ENCODE results near the gene KDM4C. TPM values are rescaled to one million over a fixed set of nuclear protein-coding genes. Genes with fewer than 3 reads are reported as not detected.
"Not testable (repeated sequence)": the region's sequence is repeated elsewhere in the genome, so short reads cannot be mapped to it uniquely, and the experiment has no call there.

The KDM4C gene
- total RNA-seq, 2 experiments from 2014 or later: 49.4 to 50.0 TPM

DNA sequence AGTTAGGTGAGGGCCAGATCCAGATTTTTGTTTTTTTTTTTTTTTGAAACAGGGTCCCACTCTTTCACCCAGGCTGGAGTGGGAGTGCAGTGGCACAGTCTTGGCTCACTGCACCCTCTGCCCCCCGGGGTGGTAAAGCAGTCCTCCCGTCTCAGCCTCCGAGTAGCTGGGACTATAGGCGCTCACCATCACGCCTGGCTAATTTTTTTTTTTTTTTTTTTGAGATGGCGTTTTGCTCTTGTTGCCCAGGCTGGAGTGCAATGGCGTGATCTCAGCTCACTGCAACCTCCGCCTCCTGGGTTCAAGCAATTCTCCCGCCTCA is 31.2 kb downstream of the KDM4C start:
- CTCF ChIA-PET: interaction anchor here (0.7 kb wide), 2 partner anchors 66 to 595 kb away, joined by 3 to 5 read pairs; no protein-coding TSS in a partner anchor

DNA sequence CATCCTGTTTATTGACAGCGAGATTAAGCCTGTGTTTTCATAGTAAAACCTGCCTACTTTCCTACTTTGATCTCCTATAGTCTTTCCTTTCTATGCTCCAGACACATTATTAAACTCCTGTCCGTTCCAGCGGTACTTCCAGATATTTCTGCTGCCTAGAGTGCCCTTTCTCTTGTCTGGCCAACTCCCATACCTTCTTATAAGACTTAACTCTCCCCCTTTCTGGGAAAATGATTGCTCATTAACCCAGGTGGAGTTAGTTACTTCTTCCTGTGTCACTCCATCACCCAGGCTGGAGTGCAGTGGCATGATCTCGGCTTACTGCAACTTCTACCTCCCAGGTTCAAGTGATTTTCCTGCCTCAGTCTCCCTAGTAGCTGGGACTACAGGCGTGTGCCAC is 33.1 kb downstream of the KDM4C start:
- no peak for DNase-seq
- no peak overlapping the region for H3K27ac Mint-ChIP-seq
- CTCF ChIA-PET: no interaction called here
- peaks cover 3% of the 10 kb centered on the region for H3K9me3 Mint-ChIP-seq
- peaks cover 26% of the 10 kb centered on the region for H3K36me3 Mint-ChIP-seq (ENCODE audit: low read depth)
- POLR2A ChIA-PET: no interaction called here
- no peak overlapping the region for H3K4me3 Mint-ChIP-seq
- H3K4me1 Mint-ChIP-seq: peaks cover 9% of the 10 kb centered on the region
- H3K27me3 Mint-ChIP-seq: no peaks in the 10 kb centered on the region

More for the DNA sequence above, 31.2 kb downstream of the KDM4C start:
- H3K4me1 Mint-ChIP-seq, H3K9me3 Mint-ChIP-seq, POLR2A ChIA-PET, H3K27ac Mint-ChIP-seq, DNase-seq, H3K4me3 Mint-ChIP-seq, H3K27me3 Mint-ChIP-seq: not testable (repeated sequence)
- peaks cover 16% of the 10 kb centered on the region for H3K36me3 Mint-ChIP-seq (ENCODE audit: low read depth)

DNA sequence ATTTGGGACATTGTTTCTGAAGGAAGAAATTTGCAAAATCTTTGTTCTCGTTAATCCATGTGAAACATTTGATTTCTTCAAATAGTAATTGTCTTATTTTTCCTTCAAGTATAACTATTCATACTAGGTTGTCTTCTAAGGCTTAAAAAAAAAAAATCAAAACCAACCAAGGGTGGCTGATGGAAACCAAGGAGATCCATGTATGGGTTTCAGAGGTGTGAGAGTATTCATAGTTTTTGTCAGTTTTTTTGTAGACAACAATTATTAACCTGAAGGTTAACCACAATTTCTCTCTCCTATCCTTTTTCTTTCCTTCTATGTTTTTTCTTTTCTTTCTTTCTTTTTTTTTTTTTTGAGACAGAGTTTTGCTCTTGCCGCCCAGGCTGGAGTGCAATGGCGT is 35.4 kb downstream of the KDM4C start:
- no peaks in the 10 kb centered on the region for H3K27me3 Mint-ChIP-seq
- H3K4me3 Mint-ChIP-seq: no peak overlapping the region
- H3K9me3 Mint-ChIP-seq: peaks cover 5% of the 10 kb centered on the region
- ChIA-PET CTCF (no interaction called here), POLR2A (no interaction called here)
- peaks cover 6% of the 10 kb centered on the region for H3K4me1 Mint-ChIP-seq
- H3K36me3 Mint-ChIP-seq (ENCODE audit: low read depth): peaks cover 41% of the 10 kb centered on the region
- no peak for DNase-seq
- no peak overlapping the region for H3K27ac Mint-ChIP-seq

DNA sequence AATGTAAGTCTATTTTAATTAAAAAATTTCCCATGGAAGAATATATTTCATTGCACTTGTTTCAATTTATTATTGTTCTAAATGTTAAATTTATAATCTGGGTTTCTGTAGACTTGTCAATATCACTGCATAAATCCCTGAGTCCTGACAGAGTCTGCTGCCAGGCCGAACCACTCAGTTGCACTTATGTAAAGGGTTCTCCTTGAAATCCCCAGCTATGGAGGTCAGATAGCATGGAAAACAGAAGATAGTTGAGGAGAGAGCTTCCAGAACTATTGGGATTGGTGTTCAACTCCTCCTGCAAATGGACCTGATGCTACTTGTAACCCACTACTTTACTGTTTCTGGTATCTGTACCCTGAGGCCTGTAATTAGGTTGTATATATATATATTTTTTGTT is 37.2 kb downstream of the KDM4C start:
- POLR2A ChIA-PET: no interaction called here
- Mint-ChIP-seq H3K27me3 (no peaks in the 10 kb centered on the region), H3K27ac (no peak overlapping the region), H3K4me3 (no peak overlapping the region), H3K4me1 (peaks cover 3% of the 10 kb centered on the region), H3K9me3 (peaks cover 5% of the 10 kb centered on the region), H3K36me3 (ENCODE audit: low read depth) (peaks cover 47% of the 10 kb centered on the region)
- CTCF ChIA-PET: no interaction called here
- no peak for DNase-seq

DNA sequence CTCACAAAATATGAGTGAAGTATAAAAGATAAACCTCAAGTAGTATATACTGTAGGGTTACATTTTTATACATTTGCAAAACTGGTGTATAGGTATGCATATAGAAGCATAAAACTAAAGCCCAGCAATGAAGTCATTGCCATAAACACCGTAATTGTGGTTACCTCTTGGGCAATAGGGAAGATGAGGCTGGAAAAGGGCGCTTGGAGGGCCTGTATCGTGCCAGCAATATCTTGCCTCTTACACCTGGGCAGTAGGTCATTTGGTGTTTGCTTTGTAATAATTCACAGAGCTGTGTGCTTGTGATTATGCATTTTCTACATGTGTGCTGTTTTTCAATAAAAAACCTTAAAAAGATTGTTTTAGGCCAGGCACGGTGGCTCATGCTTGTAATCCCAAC is 45.2 kb downstream of the KDM4C start:
- Mint-ChIP-seq H3K4me1 (no peaks in the 10 kb centered on the region), H3K36me3 (ENCODE audit: low read depth) (peaks cover 27% of the 10 kb centered on the region), H3K27me3 (no peaks in the 10 kb centered on the region), H3K9me3 (no peaks in the 10 kb centered on the region), H3K27ac (no peak overlapping the region), H3K4me3 (no peak overlapping the region)
- no peak for DNase-seq
- CTCF ChIA-PET: no interaction called here
- POLR2A ChIA-PET: no interaction called here

DNA sequence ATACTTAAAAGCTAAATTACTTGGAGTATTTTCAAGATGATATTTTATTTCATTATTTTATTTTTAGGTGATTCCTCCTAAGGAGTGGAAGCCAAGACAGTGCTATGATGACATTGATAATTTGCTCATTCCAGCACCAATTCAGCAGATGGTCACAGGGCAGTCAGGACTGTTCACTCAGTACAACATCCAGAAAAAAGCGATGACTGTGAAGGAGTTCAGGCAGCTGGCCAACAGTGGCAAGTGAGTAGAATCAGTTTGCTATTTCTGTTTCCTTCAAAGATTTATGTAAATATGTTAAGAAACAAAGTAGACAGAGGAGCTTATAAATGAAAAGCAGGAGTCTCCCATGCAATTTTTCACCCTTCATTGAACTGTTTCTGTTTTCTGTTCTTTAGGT is 47.8 kb downstream of the KDM4C start:
- no peak for DNase-seq
- peaks cover 16% of the 10 kb centered on the region for H3K36me3 Mint-ChIP-seq (ENCODE audit: low read depth)

DNA sequence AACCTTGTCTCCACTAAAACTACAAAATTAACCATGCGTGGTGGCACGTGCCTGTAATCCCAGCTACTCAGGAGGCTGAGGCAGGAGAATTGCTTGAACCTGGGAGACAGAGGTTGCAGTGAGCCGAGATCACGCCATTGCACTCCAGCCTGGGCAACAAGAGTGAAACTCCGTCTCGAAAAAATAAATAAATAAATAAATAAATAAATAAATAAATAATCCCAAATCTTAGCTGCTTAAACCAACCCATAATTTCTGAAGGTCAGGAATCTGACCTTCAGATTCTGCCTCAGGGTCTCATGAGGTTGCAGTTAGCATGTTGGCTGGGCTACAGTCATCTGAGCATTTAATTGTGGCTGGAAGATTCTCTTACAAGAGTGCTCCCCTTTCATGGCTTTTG is 48.5 kb downstream of the KDM4C start:
- not testable (repeated sequence) for H3K27ac Mint-ChIP-seq

More for the DNA sequence above, 47.8 kb downstream of the KDM4C start:
- Mint-ChIP-seq H3K4me3 (no peak overlapping the region), H3K9me3 (no peaks in the 10 kb centered on the region), H3K27ac (no peak overlapping the region), H3K4me1 (no peaks in the 10 kb centered on the region), H3K27me3 (no peaks in the 10 kb centered on the region)
- CTCF ChIA-PET: no interaction called here
- POLR2A ChIA-PET: no interaction called here

DNA sequence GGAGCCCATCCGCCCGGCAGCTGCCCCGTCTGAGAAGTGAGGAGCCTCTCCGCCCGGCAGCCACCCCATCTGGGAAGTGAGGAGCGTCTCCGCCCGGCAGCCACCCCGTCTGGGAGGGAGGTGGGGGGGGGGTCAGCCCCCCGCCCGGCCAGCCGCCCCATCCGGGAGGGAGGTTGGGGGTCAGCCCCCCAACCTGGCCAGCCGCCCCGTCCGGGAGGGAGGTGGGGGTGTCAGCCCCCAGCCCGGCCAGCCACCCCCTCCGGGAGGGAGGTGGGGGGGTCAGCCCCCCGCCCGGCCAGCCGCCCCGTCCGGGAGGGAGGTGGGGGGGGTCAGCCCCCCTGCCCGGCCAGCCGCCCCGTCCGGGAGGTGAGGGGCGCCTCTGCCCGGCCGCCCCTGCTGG is 49.9 kb downstream of the KDM4C start:
- H3K27ac Mint-ChIP-seq, CTCF ChIA-PET, H3K4me1 Mint-ChIP-seq, H3K9me3 Mint-ChIP-seq, H3K27me3 Mint-ChIP-seq, DNase-seq, H3K4me3 Mint-ChIP-seq, POLR2A ChIA-PET: not testable (repeated sequence)
- peaks cover 16% of the 10 kb centered on the region for H3K36me3 Mint-ChIP-seq (ENCODE audit: low read depth)

More for the DNA sequence above, 48.5 kb downstream of the KDM4C start:
- H3K4me3 Mint-ChIP-seq, H3K4me1 Mint-ChIP-seq, H3K9me3 Mint-ChIP-seq, CTCF ChIA-PET, H3K27me3 Mint-ChIP-seq, DNase-seq, POLR2A ChIA-PET: not testable (repeated sequence)
- H3K36me3 Mint-ChIP-seq (ENCODE audit: low read depth): peaks cover 16% of the 10 kb centered on the region

DNA sequence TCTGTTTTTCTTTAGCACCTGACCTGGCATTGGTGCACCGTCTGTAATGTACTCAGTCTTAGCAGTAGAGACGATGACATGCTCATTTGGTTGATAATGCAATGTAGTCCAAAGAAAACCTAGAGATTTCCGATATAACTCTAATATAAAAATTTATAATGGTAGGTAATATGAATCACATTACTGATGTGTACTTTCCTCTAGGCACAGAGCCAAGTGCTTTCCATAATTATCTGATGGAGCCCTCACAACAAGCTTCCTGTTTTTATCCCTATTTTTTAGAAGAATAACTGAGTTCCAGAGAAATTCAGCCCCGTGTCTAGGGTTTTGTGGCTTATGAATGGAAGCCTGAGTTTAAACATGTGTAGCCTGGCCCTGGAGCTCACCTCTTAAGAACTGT is 53.7 kb downstream of the KDM4C start:
- Mint-ChIP-seq H3K27ac (no peak overlapping the region), H3K27me3 (no peaks in the 10 kb centered on the region), H3K4me1 (no peaks in the 10 kb centered on the region), H3K4me3 (no peak overlapping the region), H3K9me3 (no peaks in the 10 kb centered on the region), H3K36me3 (ENCODE audit: low read depth) (peaks cover 9% of the 10 kb centered on the region)
- CTCF ChIA-PET: interaction anchor here (0.8 kb wide), 1 partner anchor 16 kb away, joined by 3 read pairs; no protein-coding TSS in a partner anchor
- POLR2A ChIA-PET: no interaction called here
- DNase-seq: no peak

DNA sequence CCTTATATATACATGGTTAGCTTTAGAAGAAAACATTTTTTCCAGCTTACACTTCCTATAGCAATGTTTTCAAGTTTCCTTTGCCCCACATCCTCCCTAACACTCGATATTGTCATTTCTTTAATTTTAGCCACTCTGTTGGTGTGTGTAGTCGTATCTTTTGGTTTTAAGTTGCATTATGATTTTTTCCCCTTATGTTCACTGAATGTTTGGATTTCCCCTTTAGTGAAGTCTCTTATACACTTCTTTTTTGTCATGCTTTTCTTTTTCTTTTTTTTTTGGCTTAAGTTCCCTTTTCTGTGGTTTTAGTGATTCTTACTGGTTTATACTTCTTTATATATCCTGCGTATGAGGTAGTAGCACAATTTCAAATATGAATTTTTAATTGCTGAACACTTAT is 58.8 kb downstream of the KDM4C start:
- Mint-ChIP-seq H3K27ac (no peak overlapping the region), H3K27me3 (no peaks in the 10 kb centered on the region), H3K9me3 (peaks cover 3% of the 10 kb centered on the region), H3K4me1 (peaks cover 6% of the 10 kb centered on the region), H3K36me3 (ENCODE audit: low read depth) (peaks cover 42% of the 10 kb centered on the region), H3K4me3 (no peak overlapping the region)
- DNase-seq: no peak
- POLR2A ChIA-PET: no interaction called here
- CTCF ChIA-PET: interaction anchor here (3.6 kb wide), 1 partner anchor 10 kb away, joined by 22 read pairs; no protein-coding TSS in a partner anchor

DNA sequence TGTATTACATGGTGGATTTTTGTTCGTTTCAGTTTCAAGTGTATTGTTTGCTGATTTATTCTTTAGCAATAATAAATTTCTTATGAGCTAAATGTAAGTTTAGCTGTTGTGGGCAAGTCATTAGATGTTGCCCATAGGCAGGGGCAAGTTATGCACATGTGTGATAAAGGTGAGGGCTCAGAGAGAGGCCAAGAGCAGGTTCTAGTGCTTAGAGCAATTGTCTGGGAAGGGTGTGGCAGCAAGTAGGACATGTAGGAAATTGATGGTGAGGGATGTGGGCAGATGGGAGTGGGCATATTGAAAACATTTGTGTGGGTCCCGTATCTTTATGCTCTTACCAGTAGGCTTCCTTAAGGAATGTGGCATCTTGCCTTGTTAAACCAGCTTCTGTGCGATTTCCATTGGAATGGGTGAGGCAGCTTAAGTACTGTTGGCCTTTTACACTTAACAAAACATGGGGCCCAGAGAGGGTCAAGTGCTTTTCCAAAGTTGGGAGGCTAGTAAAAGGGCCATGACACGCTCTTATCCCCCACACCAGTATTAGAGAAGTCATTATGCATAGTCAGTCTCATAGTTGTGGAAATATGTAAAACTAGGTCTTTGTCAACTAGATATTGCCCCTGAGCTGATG is 60.6 kb downstream of the KDM4C start:
- Mint-ChIP-seq H3K36me3 (ENCODE audit: low read depth) (peaks cover 43% of the 10 kb centered on the region), H3K9me3 (peaks cover 3% of the 10 kb centered on the region), H3K27me3 (no peaks in the 10 kb centered on the region), H3K4me3 (no peak overlapping the region), H3K27ac (no peak overlapping the region), H3K4me1 (peaks cover 6% of the 10 kb centered on the region)
- ChIA-PET POLR2A (no interaction called here), CTCF (interaction anchor here (0.7 to 3.6 kb wide), 2 partner anchors 9 to 325 kb away, joined by 4 to 22 read pairs; no protein-coding TSS in a partner anchor)
- no peak for DNase-seq

DNA sequence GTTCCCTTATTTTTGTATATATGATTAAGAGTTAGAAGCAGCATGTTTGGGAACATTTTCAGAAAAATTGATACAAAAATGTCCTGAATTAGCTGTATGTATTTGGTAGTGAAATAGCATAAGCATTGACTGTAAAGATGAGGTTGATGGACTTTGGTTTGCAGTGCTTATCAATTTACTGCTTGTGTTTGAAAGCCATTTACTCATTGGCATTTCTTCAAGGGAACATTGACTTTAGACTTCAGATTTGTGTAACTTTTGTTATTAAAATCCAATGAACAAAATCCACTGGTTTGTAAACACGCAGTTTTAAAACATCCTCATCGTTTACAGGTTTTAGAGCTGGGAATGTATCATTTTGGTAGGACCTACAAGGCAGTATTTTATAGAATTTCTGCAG is 61.3 kb downstream of the KDM4C start:
- H3K27ac Mint-ChIP-seq: no peak overlapping the region
- peaks cover 3% of the 10 kb centered on the region for H3K9me3 Mint-ChIP-seq
- H3K4me1 Mint-ChIP-seq: peaks cover 6% of the 10 kb centered on the region
- POLR2A ChIA-PET: no interaction called here
- H3K27me3 Mint-ChIP-seq: no peaks in the 10 kb centered on the region
- H3K36me3 Mint-ChIP-seq (ENCODE audit: low read depth): peaks cover 50% of the 10 kb centered on the region
- DNase-seq: no peak
- no peak overlapping the region for H3K4me3 Mint-ChIP-seq
- CTCF ChIA-PET: interaction anchor here (3.6 kb wide), 1 partner anchor 8 kb away, joined by 22 read pairs; no protein-coding TSS in a partner anchor

DNA sequence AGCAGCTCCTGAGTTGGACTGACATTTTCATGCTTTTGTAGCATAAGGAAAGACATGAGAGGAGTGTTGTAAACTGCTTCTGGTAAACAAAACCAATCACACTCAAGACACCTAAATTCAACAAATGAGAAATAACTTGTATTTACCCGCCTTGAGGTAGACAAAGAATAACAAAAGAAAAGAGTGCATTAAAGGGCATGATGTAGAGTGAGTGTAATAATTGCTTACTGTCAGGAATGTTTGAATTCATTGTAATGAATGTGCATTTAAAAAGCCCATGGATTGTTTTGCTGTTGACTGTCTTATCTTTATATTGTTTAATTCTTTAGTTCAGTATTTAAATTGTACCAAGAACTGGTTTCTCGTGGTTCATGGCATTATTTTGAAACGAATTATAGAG is 61.8 kb downstream of the KDM4C start:
- peaks cover 49% of the 10 kb centered on the region for H3K36me3 Mint-ChIP-seq (ENCODE audit: low read depth)
- POLR2A ChIA-PET: no interaction called here
- CTCF ChIA-PET: no interaction called here
- H3K27ac Mint-ChIP-seq: no peak overlapping the region
- no peak overlapping the region for H3K4me3 Mint-ChIP-seq
- no peak for DNase-seq
- peaks cover 3% of the 10 kb centered on the region for H3K9me3 Mint-ChIP-seq
- peaks cover 6% of the 10 kb centered on the region for H3K4me1 Mint-ChIP-seq
- H3K27me3 Mint-ChIP-seq: no peaks in the 10 kb centered on the region

DNA sequence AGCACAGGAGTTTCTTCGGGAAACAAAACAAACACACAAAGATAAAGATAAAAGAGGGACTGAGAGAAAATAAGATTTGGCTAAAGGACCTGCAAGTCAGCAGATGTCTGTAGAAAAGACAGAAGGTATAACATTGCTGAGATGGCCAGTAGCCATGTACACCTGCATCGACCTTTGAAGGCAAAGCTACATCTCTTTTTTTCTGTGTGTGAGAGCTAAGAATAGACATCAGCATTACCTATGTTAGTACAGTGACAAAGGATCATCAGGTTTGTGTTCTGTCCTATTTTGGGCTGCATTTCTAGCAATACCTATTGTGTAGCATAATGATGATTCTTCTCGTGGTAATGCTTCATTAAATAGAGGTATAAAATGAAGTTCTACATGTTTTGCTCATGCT is 64.9 kb downstream of the KDM4C start:
- Mint-ChIP-seq H3K36me3 (ENCODE audit: low read depth) (peaks cover 48% of the 10 kb centered on the region), H3K4me1 (peaks cover 12% of the 10 kb centered on the region), H3K4me3 (no peak overlapping the region), H3K27ac (no peak overlapping the region), H3K9me3 (peaks cover 3% of the 10 kb centered on the region), H3K27me3 (no peaks in the 10 kb centered on the region)
- CTCF ChIA-PET: no interaction called here
- POLR2A ChIA-PET: no interaction called here
- DNase-seq: no peak

Data from activated CD4-positive, alpha-beta memory T cell treated with anti-CD3 and anti-CD28 coated beads, Interleukin-2, amount 10 ng/mL, durations not matched to agents 7 days and 5 days (primary cell).